NT2/D1 (cell line): ENCODE data around the gene RBMS3.

ENCODE experiments used
- DNase-seq: peaks from one replicate; pipeline ENCODE4 v3.0.0-alpha.2; 2011; ENCODE audit warnings: low read depth, low spot score
- H3K27me3 ChIP-seq: 2 replicates; pipeline ENCODE4 v1.6.0; 2011; ENCODE audit warnings: mild to moderate bottlenecking; ENCODE audit not compliant: insufficient read length, insufficient read depth
- H3K36me3 ChIP-seq: 2 replicates; pipeline ENCODE4 v1.6.1; 2011; ENCODE audit warnings: mild to moderate bottlenecking, low read length, mixed read lengths; ENCODE audit not compliant: insufficient read depth, insufficient read length
- H3K4me1 ChIP-seq: 2 replicates; pipeline ENCODE4 v1.5.1; 2011; ENCODE audit not compliant: insufficient read depth, insufficient read length
- H3K4me3 ChIP-seq: 2 replicates; pipeline ENCODE4 v1.5.1; 2011; ENCODE audit warnings: low read depth; ENCODE audit not compliant: insufficient read length
- H3K9ac ChIP-seq: 2 replicates; pipeline ENCODE4 v1.6.0; 2011; ENCODE audit warnings: low read depth; ENCODE audit not compliant: insufficient read length
- H3K9me3 ChIP-seq: 2 replicates; pipeline ENCODE4 v1.5.1; 2011; ENCODE audit warnings: mild to moderate bottlenecking, low read length; ENCODE audit not compliant: insufficient read depth
- SUZ12 ChIP-seq: IDR thresholded peaks from 2 replicates; pipeline ENCODE4 v1.6.1; 2011; ENCODE audit not compliant: insufficient read length, insufficient read depth; ENCODE audit errors: extremely low read depth
- YY1 ChIP-seq: IDR thresholded peaks from 2 replicates; pipeline ENCODE4 v1.6.1; 2011; ENCODE audit not compliant: insufficient read length, insufficient read depth
- ZNF274 ChIP-seq: IDR thresholded peaks from 2 replicates; pipeline ENCODE4 v1.6.1; 2011; ENCODE audit warnings: mild to moderate bottlenecking, low read depth, low read length

RBMS3 gene

GRCh38 chr3:29721789-29722188 is 440.9 kb downstream of the RBMS3 start:
- Histone ChIP-seq H3K4me1 (no peaks in the 10 kb centered on the region), H3K9me3 (no peaks in the 10 kb centered on the region), H3K27me3 (no peaks in the 10 kb centered on the region), H3K36me3 (no peaks in the 10 kb centered on the region), H3K4me3 (no peak overlapping the region), H3K9ac (no peak overlapping the region)
- no peak for DNase-seq
- TF ChIP-seq SUZ12, result no peak
- no peak for TF ChIP-seq ZNF274
- TF ChIP-seq YY1, result no peak

- H3K27me3 ChIP-seq, result no peaks in the 10 kb centered on the region
- H3K9me3 ChIP-seq, result no peaks in the 10 kb centered on the region
- no peaks in the 10 kb centered on the region for H3K36me3 ChIP-seq
- no peak for TF ChIP-seq YY1
- TF ChIP-seq ZNF274, result no peak
- no peak for TF ChIP-seq SUZ12
- H3K4me1 ChIP-seq, result no peaks in the 10 kb centered on the region
- no peak overlapping the region for H3K9ac ChIP-seq
- H3K4me3 ChIP-seq, result no peak overlapping the region
- no peak for DNase-seq
These were observed 450.2 kb downstream of the RBMS3 start for GRCh38 chr3:29731050-29731449.

GRCh38 chr3:29741231-29741630 is 460.4 kb downstream of the RBMS3 start:
- Histone ChIP-seq H3K4me3 (no peak overlapping the region), H3K36me3 (no peaks in the 10 kb centered on the region), H3K9ac (no peak overlapping the region), H3K4me1 (no peaks in the 10 kb centered on the region), H3K9me3 (no peaks in the 10 kb centered on the region), H3K27me3 (no peaks in the 10 kb centered on the region)
- no peak for DNase-seq
- TF ChIP-seq ZNF274 (no peak), YY1 (no peak), SUZ12 (no peak)

GRCh38 chr3:29745232-29745870 is 464.5 kb downstream of the RBMS3 start:
- Histone ChIP-seq H3K27me3 (no peaks in the 10 kb centered on the region), H3K4me1 (no peaks in the 10 kb centered on the region), H3K4me3 (no peak overlapping the region), H3K36me3 (no peaks in the 10 kb centered on the region), H3K9me3 (no peaks in the 10 kb centered on the region), H3K9ac (no peak overlapping the region)
- DNase-seq, result no peak
- TF ChIP-seq YY1, result no peak
- no peak for TF ChIP-seq SUZ12
- TF ChIP-seq ZNF274, result no peak

DNA sequence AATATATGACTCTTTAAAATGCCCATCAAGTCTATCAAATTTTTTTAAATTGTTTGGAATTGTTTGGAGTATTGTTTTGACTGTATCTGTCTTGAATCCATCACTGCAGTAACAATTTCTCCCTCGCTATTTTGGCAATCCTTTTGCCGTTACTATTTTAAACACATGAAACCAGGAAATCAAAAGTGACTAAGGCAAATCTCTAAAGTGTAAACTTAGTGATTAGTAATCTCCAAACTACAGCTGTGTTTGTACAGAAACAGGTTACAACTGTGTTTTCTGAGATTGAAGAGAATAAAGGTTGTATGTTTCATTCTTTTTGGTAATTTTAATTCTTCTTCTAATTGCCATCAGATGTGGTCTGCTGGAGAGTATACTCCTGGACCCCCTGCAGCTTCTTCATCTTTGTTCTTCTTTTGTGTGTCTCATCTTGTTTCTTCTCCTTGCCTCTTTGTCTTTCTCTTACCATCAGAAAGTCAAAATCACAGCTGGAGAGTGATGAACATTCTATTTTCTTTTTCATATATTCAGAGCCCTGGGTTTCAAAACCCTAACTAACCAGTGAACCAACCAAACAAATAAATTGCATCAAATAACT is 465.4 kb downstream of the RBMS3 start:
- TF ChIP-seq SUZ12 (no peak), ZNF274 (no peak), YY1 (no peak)
- H3K36me3 ChIP-seq, result no peaks in the 10 kb centered on the region
- H3K27me3 ChIP-seq, result no peaks in the 10 kb centered on the region
- H3K9me3 ChIP-seq, result no peaks in the 10 kb centered on the region
- H3K9ac ChIP-seq, result no peak overlapping the region
- DNase-seq, result no peak
- no peaks in the 10 kb centered on the region for H3K4me1 ChIP-seq
- no peak overlapping the region for H3K4me3 ChIP-seq

DNA sequence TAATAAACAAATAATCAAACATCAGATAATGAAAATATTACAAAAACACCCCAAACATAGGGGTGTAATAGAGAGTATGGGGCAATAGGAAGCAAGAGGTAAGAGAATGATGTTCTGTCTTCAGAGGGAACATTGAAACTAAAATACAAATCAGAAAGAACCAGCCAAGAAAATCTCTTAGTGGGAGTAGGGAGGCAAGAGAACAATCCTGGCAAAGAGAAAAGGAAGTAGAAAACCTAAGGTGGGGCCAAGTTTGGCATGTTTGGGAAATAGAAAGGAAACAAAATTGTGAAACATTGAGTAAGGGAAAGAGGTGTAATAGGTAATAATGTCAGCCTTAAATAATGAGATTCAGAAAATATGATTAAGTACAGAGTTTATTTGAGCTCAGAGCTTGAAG is 467.1 kb downstream of the RBMS3 start:
- no peaks in the 10 kb centered on the region for H3K27me3 ChIP-seq
- no peak for DNase-seq

DNA sequence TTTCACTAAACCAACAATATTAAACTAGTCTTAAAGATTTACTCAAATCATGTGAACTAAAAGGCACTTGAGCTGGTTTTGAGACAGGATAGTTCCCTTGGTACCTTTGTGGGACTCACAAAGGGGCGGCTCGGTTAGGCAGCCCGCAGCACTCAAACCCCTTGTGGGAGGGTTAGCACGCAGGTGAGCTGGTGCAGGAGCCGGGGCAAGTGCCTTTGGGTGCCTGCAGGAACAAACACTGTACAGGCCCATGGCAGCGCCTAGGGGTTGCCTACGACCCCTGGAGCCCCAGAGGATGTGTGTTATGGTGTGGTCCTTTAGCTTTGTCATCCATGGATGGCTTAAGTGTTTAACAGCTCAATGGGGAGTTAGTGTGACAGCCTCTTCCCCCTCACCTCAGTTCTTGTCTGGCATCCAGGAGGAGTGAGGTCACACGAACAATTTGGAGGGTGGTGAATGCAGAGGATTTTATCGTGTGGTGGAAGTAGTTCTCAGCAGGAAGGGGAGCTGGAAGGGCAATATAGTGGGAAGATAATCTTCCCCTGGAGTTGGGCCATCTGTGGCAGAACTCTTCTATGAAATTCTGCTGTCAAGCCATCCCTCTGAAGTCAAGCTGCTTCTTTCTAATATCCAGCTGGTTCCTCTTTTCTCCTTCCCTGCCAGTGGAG is 470.9 kb downstream of the RBMS3 start:
- H3K9ac ChIP-seq, result no peak overlapping the region
- no peaks in the 10 kb centered on the region for H3K9me3 ChIP-seq
- TF ChIP-seq ZNF274 (no peak), SUZ12 (no peak), YY1 (no peak)
- H3K4me1 ChIP-seq, result peaks cover 2% of the 10 kb centered on the region
- no peaks in the 10 kb centered on the region for H3K36me3 ChIP-seq
- DNase-seq, result no peak
- no peaks in the 10 kb centered on the region for H3K27me3 ChIP-seq
- no peak overlapping the region for H3K4me3 ChIP-seq

More for the DNA sequence above, 467.1 kb downstream of the RBMS3 start:
- Histone ChIP-seq H3K36me3 (no peaks in the 10 kb centered on the region), H3K4me1 (peaks cover 2% of the 10 kb centered on the region), H3K4me3 (no peak overlapping the region), H3K9ac (no peak overlapping the region), H3K9me3 (no peaks in the 10 kb centered on the region)
- TF ChIP-seq ZNF274 (no peak), YY1 (no peak), SUZ12 (no peak)
